ENCODE results near the gene BAZ1B. TPM values are rescaled to one million over a fixed set of nuclear protein-coding genes. Genes with fewer than 3 reads are reported as not detected.
"Not testable (repeated sequence)": the region's sequence is repeated elsewhere in the genome, so short reads cannot be mapped to it uniquely, and the experiment has no call there.

Gene BAZ1B
- total RNA-seq, 2 experiments from 2014 or later: 77.8 to 117 TPM

DNA sequence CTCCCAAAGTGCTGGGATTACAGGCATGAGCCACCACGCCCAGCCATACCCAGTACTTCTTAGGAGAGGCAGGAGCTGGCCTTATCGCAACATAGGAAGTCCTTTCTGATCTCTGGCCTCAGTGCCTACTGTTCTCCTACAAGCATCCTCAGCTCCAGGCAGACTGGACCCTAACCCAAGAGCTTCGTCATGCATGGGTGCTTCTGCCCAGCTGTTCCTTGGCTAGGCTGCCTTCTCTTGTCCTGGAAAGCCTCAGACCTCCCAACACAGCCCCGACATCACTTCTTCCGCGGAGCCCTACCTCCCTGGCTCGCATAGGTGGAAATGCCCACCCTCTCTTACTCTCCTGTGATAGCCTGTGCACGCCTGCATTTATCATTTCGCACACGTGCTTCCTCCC is 19.6 kb upstream of the BAZ1B start:
- Histone ChIP-seq H3K4me2 (ENCODE audit: low read length) (no peak overlapping the region), H3K79me2 (ENCODE audit: insufficient read depth, low read depth, low read length) (peaks cover 17% of the 10 kb centered on the region; the same call in 1 of the 2 replicates), H4K20me1 (ENCODE audit: insufficient read depth, low read length) (peaks cover 5% of the 10 kb centered on the region; the same call in 1 of the 2 replicates), H2AFZ (ENCODE audit: low read length) (no peak overlapping the region), H3K36me3 (ENCODE audit: insufficient read depth, low read length) (peaks cover 79% of the 10 kb centered on the region), H3K27ac (ENCODE audit: low read depth, low read length, poor library complexity, severe bottlenecking) (no peak overlapping the region), H3K4me3 (ENCODE audit: low read depth, low read length, poor library complexity, severe bottlenecking) (no peak overlapping the region), H3K4me1 (ENCODE audit: insufficient read depth, low read length, poor library complexity, severe bottlenecking) (no peaks in the 10 kb centered on the region), H3K9me2 (ENCODE audit: insufficient read depth, low read length) (no peaks in the 10 kb centered on the region), H3K9me3 (ENCODE audit: low read length) (no peaks in the 10 kb centered on the region)
- POLR2A ChIA-PET: interaction anchor here (0.5 kb wide), 1 partner anchor 17 kb away, joined by 3 read pairs; no protein-coding TSS in a partner anchor
- CTCF ChIA-PET (ENCODE audit: unreplicated experiment): interaction anchor here (0.6 kb wide), 1 partner anchor 55 kb away, joined by 5 read pairs; no protein-coding TSS in a partner anchor
- no peak for TF ChIP-seq EZH2phosphoT487 (IDR thresholded peaks at IDR 0.05; ENCODE audit: borderline replicate concordance, low read depth, low read length)
- TF ChIP-seq, protein P1, sequence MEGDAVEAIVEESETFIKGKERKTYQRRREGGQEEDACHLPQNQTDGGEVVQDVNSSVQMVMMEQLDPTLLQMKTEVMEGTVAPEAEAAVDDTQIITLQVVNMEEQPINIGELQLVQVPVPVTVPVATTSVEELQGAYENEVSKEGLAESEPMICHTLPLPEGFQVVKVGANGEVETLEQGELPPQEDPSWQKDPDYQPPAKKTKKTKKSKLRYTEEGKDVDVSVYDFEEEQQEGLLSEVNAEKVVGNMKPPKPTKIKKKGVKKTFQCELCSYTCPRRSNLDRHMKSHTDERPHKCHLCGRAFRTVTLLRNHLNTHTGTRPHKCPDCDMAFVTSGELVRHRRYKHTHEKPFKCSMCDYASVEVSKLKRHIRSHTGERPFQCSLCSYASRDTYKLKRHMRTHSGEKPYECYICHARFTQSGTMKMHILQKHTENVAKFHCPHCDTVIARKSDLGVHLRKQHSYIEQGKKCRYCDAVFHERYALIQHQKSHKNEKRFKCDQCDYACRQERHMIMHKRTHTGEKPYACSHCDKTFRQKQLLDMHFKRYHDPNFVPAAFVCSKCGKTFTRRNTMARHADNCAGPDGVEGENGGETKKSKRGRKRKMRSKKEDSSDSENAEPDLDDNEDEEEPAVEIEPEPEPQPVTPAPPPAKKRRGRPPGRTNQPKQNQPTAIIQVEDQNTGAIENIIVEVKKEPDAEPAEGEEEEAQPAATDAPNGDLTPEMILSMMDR (conservative IDR thresholded peaks at IDR 0.05; ENCODE audit: low read length): no peak
- no TSS peak for BruUV-seq (replicated peaks)
- no peak for DNase-seq (ENCODE audit: low spot score)
- intact Hi-C loops (cut with micrococcal nuclease; ENCODE audit: unreplicated experiment): no loop called here

DNA sequence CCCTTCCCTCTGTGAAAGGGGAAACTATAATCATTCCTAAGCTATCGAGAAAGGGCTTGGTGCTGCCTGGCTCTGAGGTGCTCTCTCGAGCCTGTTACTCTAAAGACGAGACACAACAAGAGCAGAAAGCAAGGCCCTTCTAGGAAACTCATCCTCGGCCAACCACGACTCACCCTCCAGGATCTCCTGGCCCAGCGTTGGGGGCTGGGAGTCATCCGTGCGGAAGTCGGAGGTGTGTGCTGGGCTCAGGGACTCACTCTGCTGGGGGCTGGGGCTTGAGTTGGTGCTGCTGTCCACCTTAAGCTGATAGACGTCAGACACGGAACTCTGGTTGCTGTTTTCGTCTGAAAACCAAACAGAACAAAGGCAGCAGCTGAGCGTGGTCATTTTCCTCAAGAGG is 17.6 kb upstream of the BAZ1B start:
- Histone ChIP-seq H3K36me3 (ENCODE audit: insufficient read depth, low read length) (peaks cover 84% of the 10 kb centered on the region), H3K4me2 (ENCODE audit: low read length) (no peak overlapping the region), H3K9me2 (ENCODE audit: insufficient read depth, low read length) (no peaks in the 10 kb centered on the region), H3K27ac (ENCODE audit: low read depth, low read length, poor library complexity, severe bottlenecking) (no peak overlapping the region), H3K4me1 (ENCODE audit: insufficient read depth, low read length, poor library complexity, severe bottlenecking) (no peaks in the 10 kb centered on the region), H2AFZ (ENCODE audit: low read length) (no peak overlapping the region), H3K79me2 (ENCODE audit: insufficient read depth, low read depth, low read length) (peaks cover 11% of the 10 kb centered on the region; the same call in 1 of the 2 replicates), H3K9me3 (ENCODE audit: low read length) (no peaks in the 10 kb centered on the region), H4K20me1 (ENCODE audit: insufficient read depth, low read length) (peaks cover 5% of the 10 kb centered on the region; the same call in 1 of the 2 replicates), H3K4me3 (ENCODE audit: low read depth, low read length, poor library complexity, severe bottlenecking) (no peak overlapping the region)
- intact Hi-C loops (cut with micrococcal nuclease; ENCODE audit: unreplicated experiment): no loop called here
- POLR2A ChIA-PET: interaction anchor here (0.9 kb wide), 1 partner anchor 46 kb away, joined by 5 read pairs; no protein-coding TSS in a partner anchor
- CTCF ChIA-PET (ENCODE audit: unreplicated experiment): no interaction called here
- no peak for DNase-seq (ENCODE audit: low spot score)
- no TSS peak for BruUV-seq (replicated peaks)
- TF ChIP-seq, protein P1 (conservative IDR thresholded peaks at IDR 0.05; ENCODE audit: low read length): no peak
- TF ChIP-seq EZH2phosphoT487 (IDR thresholded peaks at IDR 0.05; ENCODE audit: borderline replicate concordance, low read depth, low read length): no peak

DNA sequence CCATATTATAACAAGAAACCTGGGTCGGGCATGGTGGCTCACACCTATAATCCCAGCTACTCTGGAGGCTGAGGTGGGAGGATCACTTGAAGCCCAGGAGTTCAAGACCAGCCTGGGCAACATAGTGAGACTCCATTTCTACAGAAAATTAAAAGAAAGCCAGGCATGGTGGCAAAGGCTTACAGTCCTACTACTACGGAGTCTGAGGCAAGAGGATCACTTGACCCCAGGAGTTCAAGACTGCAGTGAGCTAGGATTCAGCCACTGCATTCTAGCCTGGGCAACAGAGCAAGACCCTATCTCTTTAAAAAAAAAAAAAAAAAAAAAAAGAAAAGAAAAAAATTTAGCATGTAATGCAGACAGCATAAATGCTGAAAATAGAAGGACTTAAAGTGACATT is 16.4 kb upstream of the BAZ1B start:
- not testable (repeated sequence) for BruUV-seq (replicated peaks)

More for the DNA sequence above, 16.4 kb upstream of the BAZ1B start:
- POLR2A ChIA-PET: interaction anchor here (0.7 kb wide), 2 partner anchors 20 to 398 kb away, joined by 3 read pairs; no protein-coding TSS in a partner anchor
- H3K27ac ChIP-seq (ENCODE audit: low read depth, low read length, poor library complexity, severe bottlenecking); H3K79me2 ChIP-seq (ENCODE audit: insufficient read depth, low read depth, low read length); CTCF ChIA-PET (ENCODE audit: unreplicated experiment); H4K20me1 ChIP-seq (ENCODE audit: insufficient read depth, low read length); H3K9me3 ChIP-seq (ENCODE audit: low read length); H3K4me3 ChIP-seq (ENCODE audit: low read depth, low read length, poor library complexity, severe bottlenecking); H3K4me2 ChIP-seq (ENCODE audit: low read length); H3K4me1 ChIP-seq (ENCODE audit: insufficient read depth, low read length, poor library complexity, severe bottlenecking); H2AFZ ChIP-seq (ENCODE audit: low read length); intact Hi-C loops (cut with micrococcal nuclease; ENCODE audit: unreplicated experiment); H3K9me2 ChIP-seq (ENCODE audit: insufficient read depth, low read length); DNase-seq (ENCODE audit: low spot score): not testable (repeated sequence)
- peaks cover 78% of the 10 kb centered on the region for H3K36me3 ChIP-seq (ENCODE audit: insufficient read depth, low read length)

All from OCI-LY7 (cell line).